CD4-positive, CD25-positive, alpha-beta regulatory T cell (primary cell): ENCODE data around the gene NUDT2. TPM values are rescaled to one million over a fixed set of nuclear protein-coding genes. Genes with fewer than 3 reads are reported as not detected.

Experiments used
- ATAC-seq, 2 donors: fragments of 150-1000 bp; cut with Tn5 transposase; one replicate each; pipeline ENCODE4 v1.10.0; 2021; ENCODE audit warnings: low read depth in 2 of 2, moderate number of reproducible peaks in 2 of 2, moderate library complexity in 1 of 2
- DNase-seq, 3 donors: peaks; one replicate each; pipeline versions ENCODE4 v3.0.0 to v3.0.0-alpha.2; 2012 to 2022; ENCODE audit warnings: mixed read lengths in 1 of 3
- H3K27ac ChIP-seq: one replicate; pipeline ENCODE4 v1.7.0; 2013; ENCODE audit warnings: mild to moderate bottlenecking, low read length; ENCODE audit not compliant: insufficient read depth, poor library complexity, severe bottlenecking
- H3K27me3 ChIP-seq: one replicate; pipeline ENCODE4 v1.7.0; 2013; ENCODE audit warnings: low read length; ENCODE audit not compliant: control insufficient read depth, insufficient read depth
- H3K36me3 ChIP-seq: one replicate; pipeline ENCODE4 v1.7.0; 2013; ENCODE audit warnings: mild to moderate bottlenecking, low read length, moderate library complexity; ENCODE audit not compliant: control insufficient read depth, insufficient read depth
- H3K4me1 ChIP-seq: 2 replicates; pipeline ENCODE4 v1.7.0; 2013; ENCODE audit warnings: mild to moderate bottlenecking, low read length; ENCODE audit not compliant: insufficient read depth, control insufficient read depth, poor library complexity, severe bottlenecking
- H3K4me3 ChIP-seq: one replicate; pipeline ENCODE4 v1.7.0; 2013; ENCODE audit warnings: low read depth, mild to moderate bottlenecking, low read length, moderate library complexity
- H3K9me3 ChIP-seq, 2 experiments: 1 replicate in 1 of 2; 2 replicates in 1 of 2; pipeline ENCODE4 v1.7.0; 2013; ENCODE audit warnings: low read length in 2 of 2, mild to moderate bottlenecking in 1 of 2, moderate library complexity in 1 of 2; ENCODE audit not compliant: control insufficient read depth in 2 of 2
- H3K27ac Mint-ChIP-seq, 3 donors: one replicate each; pipeline ENCODE4 v1.8.0; 2020 to 2022; ENCODE audit warnings: mild to moderate bottlenecking in 3 of 3, mixed read lengths in 3 of 3, moderate library complexity in 2 of 3
- H3K27me3 Mint-ChIP-seq: one replicate; pipeline ENCODE4 v1.8.0; 2022; ENCODE audit warnings: mild to moderate bottlenecking, mixed read lengths
- H3K36me3 Mint-ChIP-seq: one replicate; pipeline ENCODE4 v1.8.0; 2020; ENCODE audit warnings: mixed read lengths
- H3K4me1 Mint-ChIP-seq, 4 donors: one replicate each; pipeline ENCODE4 v1.8.0; 2020 to 2022; ENCODE audit warnings: mixed read lengths in 4 of 4, mild to moderate bottlenecking in 1 of 4
- H3K4me3 Mint-ChIP-seq, 4 donors: one replicate each; pipeline ENCODE4 v1.8.0; 2020 to 2022; ENCODE audit warnings: mild to moderate bottlenecking in 4 of 4, mixed read lengths in 4 of 4, moderate library complexity in 3 of 4
- H3K9me3 Mint-ChIP-seq, 7 donors: one replicate each; pipeline ENCODE4 v1.8.0; 2020 to 2022; ENCODE audit warnings: mixed read lengths in 7 of 7, mild to moderate bottlenecking in 3 of 7, moderate library complexity in 2 of 7
- polyA plus RNA-seq, 4 donors: library from polyadenylated mRNA; unstranded; fragments of 300-500 nt; fragmentation: Illumina TruSeq; gene quantifications; one replicate each; pipeline ENCODE4 v1.2.3, GENCODE V29; 2021
- total RNA-seq: library from RNA; stranded (reverse); gene quantifications from one replicate; pipeline ENCODE4 v1.2.3, GENCODE V29; 2022

Gene NUDT2
- total and polyA plus RNA-seq, 5 donors from 2014 or later, result 7.1 to 67.0 (median 47.1) TPM

- ATAC-seq (no peak), DNase-seq (no peak)
- no peaks in the 10 kb centered on the region for H3K9me3 ChIP-seq
- no peak overlapping the region for H3K4me3 ChIP-seq
- no peaks in the 10 kb centered on the region for H3K27me3 Mint-ChIP-seq
- peaks cover 4 to 33% (median 12%) of the 10 kb centered on the region in 4 donors for H3K4me1 Mint-ChIP-seq
- peaks cover 16% of the 10 kb centered on the region for H3K4me1 ChIP-seq
- no peaks in the 10 kb centered on the region for H3K27me3 ChIP-seq
- H3K9me3 Mint-ChIP-seq, result peaks cover 0 to 2% (median 0%) of the 10 kb centered on the region in 7 donors
- no peak overlapping the region for H3K27ac ChIP-seq
- no peaks in the 10 kb centered on the region for H3K36me3 ChIP-seq
- peaks cover 10% of the 10 kb centered on the region for H3K36me3 Mint-ChIP-seq
- H3K27ac Mint-ChIP-seq, result no peak overlapping the region
- peak overlapping the region in 2 of 4 donors; percentile 43 to 52 for H3K4me3 Mint-ChIP-seq
These were observed 43.2 kb downstream of the NUDT2 start for GRCh38 chr9:34372467-34373011.

DNA sequence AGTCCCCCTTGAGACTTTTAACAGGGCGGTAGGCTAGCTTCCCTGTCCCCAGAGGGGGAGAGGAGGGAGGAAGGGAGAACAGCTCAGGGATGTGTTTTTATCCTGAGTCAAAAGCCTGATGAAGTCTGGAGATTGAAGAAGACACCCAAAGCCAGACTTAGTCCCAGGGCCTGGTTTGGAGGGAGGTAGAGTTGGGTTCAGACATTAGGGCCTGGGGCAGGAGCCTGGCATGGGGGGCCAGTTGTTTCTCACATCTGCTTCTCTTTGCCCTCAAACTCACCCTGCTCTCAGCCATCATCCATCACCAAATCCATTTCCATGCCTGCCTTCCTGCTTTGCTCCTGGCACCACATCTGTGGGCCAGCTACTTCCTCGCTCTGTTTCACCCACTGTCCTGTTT, 44.4 kb downstream of the NUDT2 start:
- Mint-ChIP-seq H3K27me3 (no peaks in the 10 kb centered on the region), H3K9me3 (peaks cover 0 to 2% (median 0%) of the 10 kb centered on the region in 7 donors), H3K4me1 (peaks cover 4 to 33% (median 12%) of the 10 kb centered on the region in 4 donors), H3K36me3 (peaks cover 7% of the 10 kb centered on the region), H3K4me3 (peak overlapping the region in 1 of 4 donors; percentile 44), H3K27ac (peak overlapping the region in 2 of 3 donors; percentile 26 to 50)
- ATAC-seq (no peak), DNase-seq (no peak)
- Histone ChIP-seq H3K27me3 (no peaks in the 10 kb centered on the region), H3K4me1 (peaks cover 20% of the 10 kb centered on the region), H3K9me3 (no peaks in the 10 kb centered on the region), H3K4me3 (no peak overlapping the region), H3K36me3 (no peaks in the 10 kb centered on the region), H3K27ac (no peak overlapping the region)

- Mint-ChIP-seq H3K27ac (peak overlapping the region in 1 of 3 donors; percentile 63), H3K27me3 (no peaks in the 10 kb centered on the region), H3K4me1 (peaks cover 7 to 39% (median 15%) of the 10 kb centered on the region in 4 donors), H3K9me3 (peaks cover 0 to 2% (median 0%) of the 10 kb centered on the region in 7 donors), H3K36me3 (peaks cover 5% of the 10 kb centered on the region), H3K4me3 (peak overlapping the region in 1 of 4 donors; percentile 44)
- H3K27me3 ChIP-seq, result no peaks in the 10 kb centered on the region
- DNase-seq (no peak), ATAC-seq (no peak)
- no peak overlapping the region for H3K27ac ChIP-seq
- H3K4me3 ChIP-seq, result no peak overlapping the region
- no peaks in the 10 kb centered on the region for H3K9me3 ChIP-seq
- H3K36me3 ChIP-seq, result no peaks in the 10 kb centered on the region
- H3K4me1 ChIP-seq, result peaks cover 23% of the 10 kb centered on the region
These were observed 45.0 kb downstream of the NUDT2 start for GRCh38 chr9:34374339-34374738.

DNA sequence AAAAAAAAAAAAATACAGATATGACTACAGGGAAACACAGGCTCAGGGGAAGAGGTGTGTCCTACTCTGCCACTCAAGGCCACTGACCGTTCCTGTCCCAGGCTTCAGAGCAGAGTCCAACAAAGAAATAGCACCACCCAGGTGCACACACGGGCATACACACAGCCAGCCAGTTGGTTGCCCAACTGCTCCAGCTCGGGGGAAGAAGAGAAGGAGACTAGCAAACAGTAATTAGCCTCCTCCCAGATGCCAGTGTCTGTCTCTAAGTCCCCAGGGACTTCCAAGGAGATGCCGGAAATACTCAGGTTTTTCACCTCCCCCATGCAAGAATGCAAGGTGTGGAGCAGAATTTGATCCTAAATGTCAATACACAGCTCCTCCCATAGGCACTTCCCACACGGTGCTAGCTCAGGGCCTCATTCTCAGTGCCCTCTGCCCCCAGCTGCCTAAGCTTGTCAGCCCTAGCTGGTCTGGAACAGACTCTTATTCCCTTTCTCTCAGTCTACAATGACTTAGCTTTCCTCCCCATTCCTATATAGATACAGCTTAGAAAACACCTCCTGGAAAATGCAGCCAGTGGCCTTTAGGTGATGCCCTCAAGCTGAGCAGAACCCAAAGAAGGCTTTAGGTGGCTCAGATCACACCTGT, 45.7 kb downstream of the NUDT2 start:
- Histone ChIP-seq H3K4me1 (peaks cover 30% of the 10 kb centered on the region), H3K4me3 (no peak overlapping the region), H3K27ac (no peak overlapping the region), H3K27me3 (no peaks in the 10 kb centered on the region), H3K36me3 (no peaks in the 10 kb centered on the region), H3K9me3 (no peaks in the 10 kb centered on the region)
- Mint-ChIP-seq H3K36me3 (peaks cover 5% of the 10 kb centered on the region), H3K4me3 (peak overlapping the region in 3 of 4 donors; percentile 88 to 95 (median 94)), H3K9me3 (peaks cover 0 to 2% (median 0%) of the 10 kb centered on the region in 7 donors), H3K27me3 (no peaks in the 10 kb centered on the region), H3K4me1 (peaks cover 8 to 46% (median 20%) of the 10 kb centered on the region in 4 donors), H3K27ac (peak overlapping the region in 1 of 3 donors; percentile 77)
- ATAC-seq (no peak), DNase-seq (no peak)

- peak overlapping the region; percentile 57 for H3K27ac ChIP-seq
- peak; percentile 8 to 11 for ATAC-seq
These were observed 46.7 kb downstream of the NUDT2 start for GRCh38 chr9:34375901-34376595.

GRCh38 chr9:34376596-34377403, 47.4 kb downstream of the NUDT2 start, which contains the start of gene MYORG:
TSS of gene MYORG (minus strand) at chr9:34376898. CDS start at chr9:34372943, 3,955 bp downstream.
- H3K9me3 ChIP-seq, result no peaks in the 10 kb centered on the region
- DNase-seq, result peak; percentile 95 to 99 (median 97)
- peaks cover 5% of the 10 kb centered on the region for H3K36me3 Mint-ChIP-seq
- H3K27ac ChIP-seq, result peak within 1 kb of the TSS; percentile 57
- H3K27me3 ChIP-seq, result no peaks in the 10 kb centered on the region
- ATAC-seq, result peak; percentile 82 to 84
- H3K4me1 Mint-ChIP-seq, result peaks cover 8 to 59% (median 30%) of the 10 kb centered on the region in 4 donors
- H3K4me1 ChIP-seq, result peaks cover 43% of the 10 kb centered on the region
- peak within 1 kb of the TSS; percentile 81 for H3K4me3 ChIP-seq
- peak within 1 kb of the TSS in 2 of 3 donors; percentile 84 for H3K27ac Mint-ChIP-seq
- H3K4me3 Mint-ChIP-seq, result peak within 1 kb of the TSS; percentile 88 to 95 (median 92)
- H3K9me3 Mint-ChIP-seq, result peaks cover 0 to 2% (median 0%) of the 10 kb centered on the region in 7 donors
- no peaks in the 10 kb centered on the region for H3K36me3 ChIP-seq
- no peaks in the 10 kb centered on the region for H3K27me3 Mint-ChIP-seq

More at GRCh38 chr9:34375901-34376595, 46.7 kb downstream of the NUDT2 start:
- no peaks in the 10 kb centered on the region for H3K9me3 ChIP-seq
- no peaks in the 10 kb centered on the region for H3K36me3 ChIP-seq
- Mint-ChIP-seq H3K4me3 (peak overlapping the region; percentile 88 to 95 (median 92)), H3K27me3 (no peaks in the 10 kb centered on the region), H3K9me3 (peaks cover 0 to 2% (median 0%) of the 10 kb centered on the region in 7 donors), H3K36me3 (peaks cover 5% of the 10 kb centered on the region), H3K27ac (peak overlapping the region in 2 of 3 donors; percentile 84), H3K4me1 (peaks cover 8 to 55% (median 26%) of the 10 kb centered on the region in 4 donors)
- peak; percentile 34 to 72 (median 52) for DNase-seq
- no peaks in the 10 kb centered on the region for H3K27me3 ChIP-seq
- H3K4me3 ChIP-seq, result peak overlapping the region; percentile 68
- H3K4me1 ChIP-seq, result peaks cover 38% of the 10 kb centered on the region

- no peaks in the 10 kb centered on the region for H3K36me3 ChIP-seq
- DNase-seq, result no peak
- H3K36me3 Mint-ChIP-seq, result peaks cover 5% of the 10 kb centered on the region
- H3K27me3 ChIP-seq, result no peaks in the 10 kb centered on the region
- H3K9me3 ChIP-seq, result no peaks in the 10 kb centered on the region
- no peak overlapping the region for H3K27ac Mint-ChIP-seq
- H3K4me1 Mint-ChIP-seq, result peaks cover 8 to 59% (median 30%) of the 10 kb centered on the region in 4 donors
- no peak for ATAC-seq
- H3K4me1 ChIP-seq, result peaks cover 43% of the 10 kb centered on the region
- H3K27me3 Mint-ChIP-seq, result no peaks in the 10 kb centered on the region
- peak overlapping the region; percentile 88 to 95 (median 92) for H3K4me3 Mint-ChIP-seq
- H3K27ac ChIP-seq, result no peak overlapping the region
- peaks cover 0 to 2% (median 0%) of the 10 kb centered on the region in 7 donors for H3K9me3 Mint-ChIP-seq
- H3K4me3 ChIP-seq, result peak overlapping the region; percentile 81
These were observed 48.0 kb downstream of the NUDT2 start for GRCh38 chr9:34377404-34377746.
